HG02610 (cell line): ENCODE measurements around the gene TREX2.

ENCODE experiments used
- ATAC-seq: cut with Tn5 transposase; IDR thresholded peaks from one replicate; pipeline ENCODE4 v1.9.1; 2021; ENCODE audit warnings: mild to moderate bottlenecking, moderate library complexity; ENCODE audit not compliant: unreplicated experiment

The TREX2 gene

GRCh38 chrX:153445856-153446635 is at the start of gene TREX2:
Gene TREX2, minus strand, starts transcription at chrX:153446056. Its CDS starts 626 bp downstream, at chrX:153445430.
- ATAC-seq = no peak

- ATAC-seq = no peak
Measured at GRCh38 chrX:153495362-153495751, 49.5 kb upstream of the TREX2 start.

GRCh38 chrX:153494541-153495361 is 48.9 kb upstream of the TREX2 start, which contains the start of gene BGN:
Gene BGN, plus strand, starts transcription at chrX:153494980. Its CDS starts 9,652 bp downstream, at chrX:153504632.
- ATAC-seq = no peak

GRCh38 chrX:153494061-153494460 is 48.2 kb upstream of the TREX2 start:
- no peak for ATAC-seq

- no peak for ATAC-seq
Measured at GRCh38 chrX:153493085-153493484, 47.2 kb upstream of the TREX2 start.

GRCh38 chrX:153492543-153492942 is 46.7 kb upstream of the TREX2 start:
- ATAC-seq = no peak

- ATAC-seq = no peak
Measured at GRCh38 chrX:153491918-153492317, 46.1 kb upstream of the TREX2 start.

- ATAC-seq = no peak
Measured at GRCh38 chrX:153491351-153491914, 45.6 kb upstream of the TREX2 start.

GRCh38 chrX:153490217-153490930 is 44.5 kb upstream of the TREX2 start:
- ATAC-seq = no peak

GRCh38 chrX:153488231-153488914 is 42.5 kb upstream of the TREX2 start:
- ATAC-seq = no peak

- no peak for ATAC-seq
Measured at GRCh38 chrX:153487590-153488071, 41.8 kb upstream of the TREX2 start.

GRCh38 chrX:153486171-153486570 is 40.3 kb upstream of the TREX2 start:
- no peak for ATAC-seq

- ATAC-seq = no peak
Measured at GRCh38 chrX:153485396-153486080, 39.7 kb upstream of the TREX2 start.

- ATAC-seq = no peak
Measured at GRCh38 chrX:153482376-153483015, 36.6 kb upstream of the TREX2 start.

- ATAC-seq = no peak
Measured at GRCh38 chrX:153481043-153481442, 35.2 kb upstream of the TREX2 start.

GRCh38 chrX:153478746-153479145 is 32.9 kb upstream of the TREX2 start:
- no peak for ATAC-seq

GRCh38 chrX:153477901-153478300 is 32.0 kb upstream of the TREX2 start:
- ATAC-seq = no peak

GRCh38 chrX:153477364-153477857 is 31.6 kb upstream of the TREX2 start:
- ATAC-seq = no peak
